ENCODE data around the gene KCNN4. TPM values are rescaled to one million over a fixed set of nuclear protein-coding genes. Genes with fewer than 3 reads are reported as not detected.
"Not testable (repeated sequence)": the region's sequence is repeated elsewhere in the genome, so short reads cannot be mapped to it uniquely, and the experiment has no call there.

KCNN4 gene
- total RNA-seq, 1 donor = 39.9 TPM

DNA sequence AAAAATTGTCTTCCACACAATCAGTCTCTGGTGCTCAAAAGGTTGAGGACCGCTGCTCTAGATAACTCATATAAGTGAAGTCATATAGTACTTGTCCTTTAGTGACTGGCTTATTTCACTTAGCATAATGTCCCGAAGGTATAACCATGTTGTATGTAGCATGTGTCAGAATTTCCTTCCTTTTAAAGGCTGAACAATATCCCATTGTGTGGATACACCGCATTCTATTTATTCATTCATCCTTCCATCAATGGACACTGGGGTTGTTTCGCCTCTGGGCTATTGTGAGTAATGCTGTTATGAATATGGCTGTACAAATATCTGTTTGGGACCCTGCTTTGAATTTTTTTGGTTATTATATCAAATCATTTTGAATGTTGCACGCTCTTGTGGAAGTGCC, 26.1 kb upstream of the KCNN4 start:
- no peak overlapping the region for H3K4me3 ChIP-seq (ENCODE audit: low read depth, low read length)
- DNase-seq (ENCODE audit: low read depth) = no peak
- TF ChIP-seq, protein P1, sequence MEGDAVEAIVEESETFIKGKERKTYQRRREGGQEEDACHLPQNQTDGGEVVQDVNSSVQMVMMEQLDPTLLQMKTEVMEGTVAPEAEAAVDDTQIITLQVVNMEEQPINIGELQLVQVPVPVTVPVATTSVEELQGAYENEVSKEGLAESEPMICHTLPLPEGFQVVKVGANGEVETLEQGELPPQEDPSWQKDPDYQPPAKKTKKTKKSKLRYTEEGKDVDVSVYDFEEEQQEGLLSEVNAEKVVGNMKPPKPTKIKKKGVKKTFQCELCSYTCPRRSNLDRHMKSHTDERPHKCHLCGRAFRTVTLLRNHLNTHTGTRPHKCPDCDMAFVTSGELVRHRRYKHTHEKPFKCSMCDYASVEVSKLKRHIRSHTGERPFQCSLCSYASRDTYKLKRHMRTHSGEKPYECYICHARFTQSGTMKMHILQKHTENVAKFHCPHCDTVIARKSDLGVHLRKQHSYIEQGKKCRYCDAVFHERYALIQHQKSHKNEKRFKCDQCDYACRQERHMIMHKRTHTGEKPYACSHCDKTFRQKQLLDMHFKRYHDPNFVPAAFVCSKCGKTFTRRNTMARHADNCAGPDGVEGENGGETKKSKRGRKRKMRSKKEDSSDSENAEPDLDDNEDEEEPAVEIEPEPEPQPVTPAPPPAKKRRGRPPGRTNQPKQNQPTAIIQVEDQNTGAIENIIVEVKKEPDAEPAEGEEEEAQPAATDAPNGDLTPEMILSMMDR (IDR thresholded peaks at IDR 0.05; ENCODE audit: insufficient read depth, low read length) = no peak

DNA sequence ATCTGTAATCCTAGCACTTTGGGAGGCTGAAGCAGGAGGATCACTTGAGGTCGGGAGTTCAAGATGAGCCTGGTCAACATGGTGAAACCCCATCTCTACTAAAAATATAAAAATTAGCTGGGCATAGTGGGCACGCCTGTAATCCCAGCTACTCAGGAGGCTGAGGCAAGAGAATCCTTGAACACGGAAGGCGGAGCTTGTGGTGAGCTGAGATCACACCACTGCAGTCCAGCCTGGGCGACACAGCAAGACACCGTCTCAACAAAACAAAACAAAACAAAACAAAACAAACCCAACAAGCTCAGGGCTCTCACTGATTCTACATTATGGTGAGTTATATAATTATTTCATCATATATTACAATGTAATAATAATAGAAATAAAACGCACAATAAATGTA, 25.6 kb upstream of the KCNN4 start:
- DNase-seq (ENCODE audit: low read depth) = not testable (repeated sequence)

DNA sequence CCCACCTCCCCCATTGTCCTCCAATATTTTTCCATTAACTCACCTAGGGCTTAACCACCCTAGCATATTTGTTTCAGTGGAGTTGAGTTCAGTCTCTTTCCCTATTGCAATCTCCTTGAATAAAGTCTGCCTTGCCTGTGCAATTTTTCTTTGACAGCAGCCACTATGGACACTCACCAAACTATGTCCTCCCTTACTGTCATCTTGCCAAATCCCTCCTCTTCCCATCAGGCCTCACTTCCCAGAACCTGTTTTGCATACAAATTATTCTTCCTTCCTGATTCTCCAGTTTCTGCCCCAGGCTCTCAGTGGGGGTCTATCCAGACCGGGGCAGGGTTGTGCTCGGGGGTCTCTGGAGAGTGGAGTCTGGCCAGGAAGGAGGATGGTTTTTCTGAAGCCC, 23.7 kb upstream of the KCNN4 start:
- H3K4me3 ChIP-seq (ENCODE audit: low read depth, low read length) = no peak overlapping the region
- no peak for DNase-seq (ENCODE audit: low read depth)
- TF ChIP-seq, protein P1 (IDR thresholded peaks at IDR 0.05; ENCODE audit: insufficient read depth, low read length) = no peak

More for the DNA sequence above, 25.6 kb upstream of the KCNN4 start:
- H3K4me3 ChIP-seq (ENCODE audit: low read depth, low read length) = not testable (repeated sequence)

DNA sequence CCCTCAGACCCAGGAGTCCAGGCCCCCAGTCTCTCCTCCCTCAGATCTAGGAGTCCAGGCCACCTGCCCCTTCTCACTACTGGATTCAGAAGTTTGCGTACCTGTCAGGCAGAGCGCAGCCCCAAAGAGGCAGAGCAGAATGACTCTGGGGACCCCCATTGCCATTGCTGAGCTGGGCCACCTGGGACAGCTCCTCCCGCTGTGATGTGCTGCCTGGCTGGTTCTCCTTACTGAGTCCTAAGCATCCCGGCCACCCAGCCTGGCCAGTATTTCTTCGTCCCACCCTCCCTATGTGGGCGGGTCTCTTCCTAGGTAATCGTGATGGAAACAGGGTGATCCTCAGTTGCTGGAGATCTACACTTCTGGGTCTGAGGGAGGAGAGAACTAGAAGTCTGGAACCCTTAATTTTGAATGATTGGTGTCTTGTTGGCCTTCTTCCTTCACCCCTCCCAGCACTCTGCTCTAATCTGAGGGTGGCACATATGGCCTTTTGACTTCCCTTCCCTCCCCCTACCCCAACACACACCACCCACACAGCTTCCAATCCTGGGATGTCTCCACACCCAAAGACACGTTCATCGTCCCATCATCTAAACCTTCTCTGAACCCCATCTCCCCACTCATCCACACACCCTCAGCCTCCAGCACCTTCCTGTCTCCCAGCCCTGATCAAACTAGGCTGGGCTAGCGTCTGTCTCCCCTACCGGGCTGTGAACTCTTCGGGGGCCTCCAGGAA, 21.6 kb upstream of the KCNN4 start, which contains the start of gene LYPD5:
LYPD5 (minus strand) TSS at position 232 of the 736 bp plus-strand sequence; CDS start at position 165, 67 bp downstream.
- DNase-seq (ENCODE audit: low read depth) = no peak
- H3K4me3 ChIP-seq (ENCODE audit: low read depth, low read length) = no peak within 1 kb of the TSS
- TF ChIP-seq, protein P1 (IDR thresholded peaks at IDR 0.05; ENCODE audit: insufficient read depth, low read length) = no peak

DNA sequence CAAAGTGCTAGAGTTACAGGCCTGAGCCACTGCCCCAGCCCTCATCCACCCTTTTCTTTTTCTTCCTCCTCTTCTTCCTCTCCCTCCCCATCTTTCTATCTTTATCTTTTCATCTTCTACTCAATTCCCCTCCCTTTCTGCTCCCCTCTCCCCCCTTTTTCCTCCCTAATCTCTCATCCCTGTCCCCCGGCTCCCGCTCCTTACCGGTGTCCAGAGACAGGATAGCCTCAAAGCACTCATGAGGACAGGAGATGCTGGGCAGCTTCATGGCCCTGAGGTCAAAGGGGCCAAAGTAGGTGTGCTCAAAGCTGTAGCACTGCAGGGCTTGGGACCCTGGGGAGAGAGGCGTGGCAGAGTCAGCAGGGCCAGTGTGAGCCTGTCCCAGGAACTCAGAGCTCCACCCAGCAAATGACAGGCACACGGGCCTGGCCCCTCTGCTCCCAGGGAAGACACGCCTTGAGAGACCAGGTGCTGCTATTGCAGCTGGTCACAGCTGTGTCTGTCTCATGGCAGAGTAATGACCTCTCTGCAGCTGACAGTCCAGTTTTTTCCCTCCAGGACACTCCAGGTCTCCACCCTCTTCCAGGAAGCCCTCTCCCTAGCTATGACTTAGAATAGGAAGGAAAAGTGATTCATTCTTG, 18.8 kb upstream of the KCNN4 start:
- TF ChIP-seq, protein P1 (IDR thresholded peaks at IDR 0.05; ENCODE audit: insufficient read depth, low read length) = no peak
- no peak for DNase-seq (ENCODE audit: low read depth)
- no peak overlapping the region for H3K4me3 ChIP-seq (ENCODE audit: low read depth, low read length)

DNA sequence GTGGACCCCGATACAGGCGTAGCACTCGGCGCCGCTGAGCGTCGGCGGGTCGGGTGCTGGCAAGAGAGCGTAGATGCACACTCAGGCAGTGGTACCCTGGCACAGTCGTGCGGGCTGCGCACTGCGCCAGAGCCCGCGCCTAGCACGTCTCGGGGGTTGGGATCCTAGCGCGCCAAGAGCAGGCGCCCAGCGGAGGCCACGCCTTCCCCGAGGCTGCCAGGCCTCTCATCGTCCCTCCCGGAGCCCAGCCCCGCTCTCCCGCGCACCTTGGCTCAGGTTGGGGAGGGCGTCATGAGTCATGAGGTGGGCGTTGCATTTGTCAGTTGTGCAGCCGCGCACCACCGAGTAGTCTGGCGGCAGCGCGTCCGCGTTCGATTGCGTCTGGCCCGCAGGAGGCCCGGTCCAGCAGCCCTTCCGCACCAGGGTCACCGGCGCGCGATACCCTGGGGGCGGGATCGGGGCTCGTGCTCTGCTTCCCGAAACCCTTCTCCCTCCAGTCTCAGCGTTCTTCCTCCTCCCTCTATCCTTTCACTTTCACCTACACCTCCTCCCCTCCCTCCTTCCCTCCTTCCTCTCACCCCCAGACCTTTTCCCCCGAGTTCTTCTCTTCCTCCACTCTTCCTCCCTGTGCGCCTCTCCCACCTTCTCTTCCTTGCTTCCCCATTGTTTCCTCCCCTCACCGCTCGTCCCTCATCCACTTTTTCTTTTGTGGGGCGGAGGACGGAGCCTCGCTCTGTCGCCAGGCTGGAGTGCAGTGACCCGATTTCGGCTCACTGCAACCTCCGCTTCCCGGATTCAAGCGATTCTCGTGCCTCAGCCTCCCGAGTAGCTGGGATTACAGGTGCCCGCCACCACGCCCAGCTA, 18.0 kb upstream of the KCNN4 start:
- DNase-seq (ENCODE audit: low read depth) = no peak
- TF ChIP-seq, protein P1 (IDR thresholded peaks at IDR 0.05; ENCODE audit: insufficient read depth, low read length) = no peak

More for the DNA sequence above, 18.0 kb upstream of the KCNN4 start:
- H3K4me3 ChIP-seq (ENCODE audit: low read depth, low read length) = peak overlapping the region; percentile 65

All from fibroblast of the aortic adventitia (primary cell).